SKM-1 (cell line): Measurements from ENCODE around the gene TAF1B.

ENCODE experiments used
- DNase-seq: peaks from one replicate; lab custom pipeline; 2025; ENCODE audit not compliant: unreplicated experiment; lab: John Stamatoyannopoulos, UW

Gene TAF1B

DNA sequence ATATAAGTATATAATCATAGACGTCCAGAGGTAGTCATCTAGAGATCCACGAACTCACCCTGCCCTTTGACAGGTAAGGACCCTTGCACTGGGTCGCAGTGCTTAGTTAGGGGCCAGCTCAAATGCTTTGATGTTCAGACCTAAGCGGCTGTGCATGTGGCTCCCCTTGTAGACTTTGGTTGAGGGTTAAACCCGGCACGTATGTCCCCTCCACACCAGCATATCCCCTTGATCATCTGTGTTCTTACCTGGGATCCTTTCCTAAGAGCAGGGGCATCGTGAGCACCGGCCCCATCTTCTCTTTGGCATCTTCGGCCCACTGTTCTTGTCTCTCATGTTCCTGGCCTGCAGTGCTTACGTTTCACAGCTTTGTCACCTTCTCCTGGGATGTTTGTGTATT, 139.6 kb downstream of the TAF1B start:
- no peak for DNase-seq

GRCh38 chr2:9983401-9984216, 140.3 kb downstream of the TAF1B start:
- no peak for DNase-seq
